HPDE6-E6E7 (cell line): ENCODE results near the gene TMEM63A.
"Not testable (repeated sequence)": the region's sequence is repeated elsewhere in the genome, so short reads cannot be mapped to it uniquely, and the experiment has no call there.

Experiments used
- DNase-seq: peaks from one replicate; pipeline ENCODE4 v3.0.0; 2011; ENCODE audit warnings: missing footprints; ENCODE audit errors: extremely low spot score

Gene TMEM63A

GRCh38 chr1:225881959-225882693, at the start of gene TMEM63A:
TSS of gene TMEM63A (minus strand) at chr1:225882380. CDS start at chr1:225877580, 4,800 bp downstream.
- peak; percentile 83 for DNase-seq

DNA sequence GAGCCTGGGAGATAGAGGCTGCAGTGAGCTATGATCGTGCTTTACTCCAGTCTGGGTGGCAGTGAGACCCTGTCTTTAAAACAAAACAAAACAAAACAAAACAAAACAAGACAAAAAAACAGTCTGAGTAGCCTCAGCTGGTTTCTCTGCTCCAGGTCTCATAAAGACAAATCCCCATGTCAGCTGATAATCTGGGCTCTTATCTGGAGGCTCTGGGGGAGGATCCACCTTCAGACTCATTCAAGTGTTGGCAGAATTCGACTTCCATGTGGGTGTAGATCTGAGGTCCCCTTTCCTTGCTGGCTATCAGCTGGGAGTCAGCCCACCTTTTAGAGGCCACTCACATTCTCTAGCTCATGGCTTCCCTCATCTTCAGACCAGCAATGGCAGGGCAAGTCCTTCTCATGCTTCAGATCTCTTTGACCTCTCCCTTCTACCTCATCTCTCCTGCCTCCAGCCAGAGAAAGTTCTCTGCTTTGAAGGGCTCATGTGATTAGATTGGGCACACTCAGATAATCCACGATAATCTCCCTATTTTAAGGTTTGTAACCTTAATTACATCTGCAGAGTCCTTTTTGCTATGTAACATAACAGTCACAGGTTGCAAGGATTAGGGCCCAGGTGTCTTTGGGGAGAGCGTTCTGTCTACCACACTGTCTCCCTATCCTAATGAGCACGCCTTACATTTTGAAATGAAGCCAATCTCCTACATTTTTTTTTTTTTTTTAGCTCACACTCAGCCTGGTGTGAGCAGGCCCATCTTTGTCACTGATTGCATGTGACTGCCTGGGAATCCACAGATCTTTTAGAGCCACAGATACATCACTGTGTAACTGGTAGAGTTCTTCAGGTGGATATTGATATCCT, 49.3 kb upstream of the TMEM63A start:
- DNase-seq, result no peak

DNA sequence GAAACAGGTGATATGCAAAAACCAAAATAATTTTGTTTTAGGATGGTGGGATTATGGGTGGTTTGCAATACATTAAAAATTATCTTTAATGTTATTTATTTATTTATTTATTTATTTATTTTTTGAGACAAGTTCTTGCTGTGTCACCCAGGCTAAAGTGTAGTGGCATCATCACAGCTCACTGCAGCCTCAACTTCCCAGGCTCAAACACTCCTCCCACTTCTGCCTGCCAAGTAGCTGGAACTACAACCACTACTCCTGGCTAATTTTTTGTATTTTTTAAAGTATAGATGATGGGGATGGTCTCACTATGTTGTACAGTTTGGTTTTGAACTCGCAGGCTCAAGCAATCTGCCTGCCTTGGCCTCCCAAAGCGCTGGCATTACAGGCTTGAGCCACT, 48.4 kb upstream of the TMEM63A start:
- no peak for DNase-seq

DNA sequence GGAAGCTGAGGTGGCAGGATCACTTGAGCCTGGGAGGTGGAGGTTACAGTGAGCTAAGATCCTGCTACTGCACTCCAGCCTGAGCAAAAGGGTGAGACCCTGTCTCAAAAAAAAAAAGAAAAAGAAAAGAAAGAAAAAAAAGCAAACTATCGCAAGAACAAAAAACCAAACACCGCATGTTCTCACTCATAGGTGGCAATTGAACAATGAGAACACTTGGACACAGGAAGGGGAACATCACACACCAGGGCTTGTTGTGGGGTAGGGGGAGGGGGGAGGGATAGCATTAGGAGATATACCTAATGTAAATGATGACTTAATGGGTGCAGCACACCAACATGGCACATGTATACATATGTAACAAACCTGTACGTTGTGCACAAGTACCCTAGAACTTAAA, 47.3 kb upstream of the TMEM63A start:
- not testable (repeated sequence) for DNase-seq

DNA sequence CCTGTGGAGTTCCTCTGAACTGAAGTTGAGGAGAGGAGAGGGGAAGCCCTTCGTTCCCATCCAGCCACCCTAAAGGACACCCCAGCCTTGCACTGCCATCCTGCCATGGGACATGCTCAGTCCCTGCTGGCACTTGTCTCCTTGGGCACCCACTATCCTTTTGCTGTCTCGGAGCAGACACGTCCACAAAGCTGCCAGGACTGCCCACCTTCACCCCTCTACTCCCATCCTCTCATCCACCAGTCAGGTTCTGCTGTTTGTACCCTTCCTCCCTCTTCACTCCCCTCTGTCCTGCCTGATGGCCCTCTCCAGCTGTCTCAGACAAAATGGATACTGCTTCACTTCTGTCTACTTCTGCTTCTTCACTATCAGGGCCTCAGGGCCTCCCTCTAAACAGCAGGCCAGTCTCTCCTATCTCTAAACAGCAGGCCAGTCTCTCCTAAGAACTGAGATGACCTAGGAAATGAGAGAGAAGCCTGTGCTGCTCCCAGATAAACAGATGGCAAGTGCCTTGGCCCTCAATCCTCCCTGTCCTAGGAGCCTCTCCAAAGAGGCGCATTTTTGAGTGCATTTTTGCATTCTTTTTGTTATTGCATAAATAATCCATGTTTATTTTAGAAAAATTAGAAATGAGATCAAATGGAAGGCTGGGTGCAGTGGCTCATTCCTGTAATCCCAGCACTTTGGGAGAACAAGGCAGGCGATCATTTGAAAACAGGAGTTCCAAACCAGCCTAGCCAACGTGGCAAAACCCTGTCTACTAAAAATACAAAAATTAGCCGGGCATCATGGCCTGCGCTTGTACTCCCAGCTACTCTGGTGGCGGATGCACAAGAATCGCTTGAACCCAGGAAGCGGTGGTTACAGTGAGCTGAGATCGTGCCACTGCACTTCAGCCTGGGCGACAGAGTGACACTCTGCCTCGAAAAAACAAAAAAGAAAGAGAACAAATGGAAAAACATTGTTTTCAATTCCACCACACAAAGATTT, 46.3 kb upstream of the TMEM63A start:
- no peak for DNase-seq

GRCh38 chr1:225926551-225927113, 44.5 kb upstream of the TMEM63A start:
- no peak for DNase-seq

DNA sequence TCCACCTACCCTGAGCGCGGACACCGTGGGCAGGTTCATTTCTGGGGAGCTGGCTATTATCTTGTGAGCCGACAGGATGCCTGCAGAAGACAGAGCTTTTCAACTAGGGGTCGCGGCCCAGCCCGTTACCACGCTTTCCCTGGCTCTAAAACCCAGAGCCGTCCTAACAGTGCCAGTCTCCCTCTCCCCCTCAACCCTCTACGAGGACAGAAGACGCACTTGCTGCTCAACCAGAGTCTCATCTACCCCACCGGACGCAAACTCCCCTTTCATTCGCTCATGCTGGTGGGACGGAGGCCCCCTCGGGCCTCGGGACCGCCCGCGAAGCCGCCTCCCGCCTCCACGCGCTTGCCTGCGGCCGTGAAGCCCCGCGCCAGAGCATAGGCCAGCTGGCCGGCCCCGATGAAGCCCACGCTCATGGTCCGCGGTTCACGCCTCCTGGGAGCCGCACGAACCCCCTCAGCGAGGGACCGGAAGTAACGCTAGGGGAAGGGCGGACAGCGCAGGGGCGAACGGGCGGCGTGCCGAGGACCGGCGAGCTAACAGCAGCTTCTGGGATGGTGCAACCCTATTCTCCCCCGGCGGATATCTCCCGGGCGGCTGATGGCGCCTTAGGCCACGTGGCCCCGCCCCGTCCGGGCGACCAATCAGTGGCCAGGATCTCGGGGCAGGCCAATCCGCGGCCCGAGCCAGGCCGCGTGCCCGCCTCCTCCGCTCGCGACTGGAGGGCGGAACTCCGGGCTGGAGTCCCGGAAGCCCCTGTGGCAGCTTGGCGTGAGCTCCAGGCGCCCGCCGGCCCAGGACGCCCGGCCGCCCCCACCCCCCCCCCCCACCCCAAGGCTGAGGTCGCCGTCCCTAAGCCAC, 41.7 kb upstream of the TMEM63A start, which contains the start of gene PYCR2:
Gene PYCR2, minus strand, starts transcription at position 559 of the 864 bp plus-strand sequence. Its CDS starts 140 bp downstream, at position 419.
- peak; percentile 94 for DNase-seq

DNA sequence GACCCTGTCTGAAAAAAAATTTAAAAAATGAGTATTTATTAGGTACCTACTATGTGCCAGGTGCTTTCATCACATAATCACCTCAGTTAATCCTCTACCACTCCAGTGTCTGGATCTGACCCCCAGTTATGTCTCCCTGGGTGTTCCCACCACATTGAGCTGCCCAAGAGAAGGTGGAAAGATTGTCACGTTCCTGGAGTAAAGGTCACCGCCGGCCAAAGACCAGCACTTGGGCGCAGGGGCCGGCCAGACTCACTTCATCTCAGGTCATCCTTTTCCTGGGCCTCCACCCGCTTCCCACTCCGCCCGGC, 41.2 kb upstream of the TMEM63A start:
- DNase-seq, result no peak

- peak; percentile 87 for DNase-seq
Measured at GRCh38 chr1:225921734-225922709, 39.8 kb upstream of the TMEM63A start.

DNA sequence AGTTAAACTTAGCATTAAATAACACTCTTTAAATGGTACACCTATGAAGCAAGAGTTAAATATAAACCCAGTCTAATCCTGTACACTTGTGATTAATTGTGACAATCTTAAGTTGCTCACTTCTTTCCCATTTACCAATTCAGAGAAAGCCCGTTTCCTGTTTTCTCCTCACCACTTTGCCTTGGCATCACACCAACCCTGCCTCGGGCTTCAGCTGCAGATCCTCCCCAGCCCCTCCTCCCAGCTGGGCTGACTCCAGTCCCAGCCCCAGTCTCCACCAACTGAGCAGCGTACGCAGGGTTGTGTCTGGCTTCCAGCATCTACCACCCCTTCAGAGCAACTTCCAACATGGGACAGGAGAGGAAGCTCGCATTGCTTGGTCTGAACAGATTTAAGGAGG, 37.7 kb upstream of the TMEM63A start:
- peak; percentile 74 for DNase-seq

DNA sequence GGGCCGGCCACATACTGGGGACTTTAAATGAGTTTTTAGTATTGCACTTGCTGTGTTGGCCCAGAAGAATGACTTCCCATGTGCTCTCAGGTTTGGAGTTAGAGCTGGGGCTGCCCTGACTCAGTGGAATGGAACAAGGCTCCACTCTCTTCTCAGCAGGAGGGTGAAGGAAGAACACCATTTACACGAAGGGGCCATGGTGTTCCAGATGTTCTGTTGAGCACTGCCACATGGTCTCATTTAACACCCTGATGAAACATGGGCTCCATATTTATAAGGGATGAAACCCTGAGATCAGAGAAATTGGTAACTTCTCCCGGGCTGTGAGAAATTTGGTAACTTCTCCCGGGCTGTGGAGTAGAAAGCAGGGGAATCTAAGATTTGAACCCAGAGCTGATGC, 36.1 kb upstream of the TMEM63A start:
- no peak for DNase-seq

- DNase-seq, result no peak
Measured at GRCh38 chr1:225917536-225917935, 35.4 kb upstream of the TMEM63A start.

DNA sequence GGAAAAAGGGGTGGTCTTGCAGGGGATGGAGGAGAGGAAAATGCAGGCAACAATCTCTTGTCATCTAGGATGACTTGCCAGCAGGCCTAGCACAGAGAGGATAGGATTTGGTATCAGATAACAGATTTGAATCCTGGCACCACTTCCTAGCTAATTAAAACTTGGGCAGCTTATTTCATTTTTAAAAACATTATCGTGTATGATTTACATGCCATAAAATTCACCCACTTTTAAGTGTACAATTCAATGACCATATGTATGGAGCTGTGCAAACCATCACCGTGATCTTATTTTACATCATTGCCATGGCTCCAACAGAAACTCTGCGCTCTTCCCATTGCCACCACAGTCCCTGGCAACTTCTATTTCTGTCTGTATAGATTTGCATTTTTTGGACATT, 34.9 kb upstream of the TMEM63A start:
- DNase-seq, result no peak

GRCh38 chr1:225915538-225915991, 33.4 kb upstream of the TMEM63A start:
- DNase-seq, result no peak

GRCh38 chr1:225914947-225915346, 32.8 kb upstream of the TMEM63A start:
- DNase-seq, result no peak

DNA sequence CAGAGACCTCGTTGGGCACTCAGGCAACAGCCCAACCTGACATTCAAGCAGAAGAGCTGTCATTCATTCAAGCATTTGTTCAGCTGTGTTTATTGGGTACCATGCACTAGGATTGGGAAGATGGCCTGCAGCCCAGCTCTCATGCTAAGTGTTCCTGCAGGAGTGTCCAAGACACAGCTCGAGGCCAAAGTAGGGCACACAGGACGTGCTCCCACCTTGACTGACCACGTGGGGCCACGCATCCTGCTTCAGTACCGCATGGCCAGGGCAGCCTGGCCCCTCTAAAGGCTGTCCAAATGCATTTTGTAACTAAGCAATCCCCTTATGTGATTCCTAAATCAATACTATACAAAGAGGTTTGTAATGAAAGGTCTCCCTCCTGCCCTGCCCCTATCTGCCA, 32.2 kb upstream of the TMEM63A start:
- DNase-seq, result no peak

DNA sequence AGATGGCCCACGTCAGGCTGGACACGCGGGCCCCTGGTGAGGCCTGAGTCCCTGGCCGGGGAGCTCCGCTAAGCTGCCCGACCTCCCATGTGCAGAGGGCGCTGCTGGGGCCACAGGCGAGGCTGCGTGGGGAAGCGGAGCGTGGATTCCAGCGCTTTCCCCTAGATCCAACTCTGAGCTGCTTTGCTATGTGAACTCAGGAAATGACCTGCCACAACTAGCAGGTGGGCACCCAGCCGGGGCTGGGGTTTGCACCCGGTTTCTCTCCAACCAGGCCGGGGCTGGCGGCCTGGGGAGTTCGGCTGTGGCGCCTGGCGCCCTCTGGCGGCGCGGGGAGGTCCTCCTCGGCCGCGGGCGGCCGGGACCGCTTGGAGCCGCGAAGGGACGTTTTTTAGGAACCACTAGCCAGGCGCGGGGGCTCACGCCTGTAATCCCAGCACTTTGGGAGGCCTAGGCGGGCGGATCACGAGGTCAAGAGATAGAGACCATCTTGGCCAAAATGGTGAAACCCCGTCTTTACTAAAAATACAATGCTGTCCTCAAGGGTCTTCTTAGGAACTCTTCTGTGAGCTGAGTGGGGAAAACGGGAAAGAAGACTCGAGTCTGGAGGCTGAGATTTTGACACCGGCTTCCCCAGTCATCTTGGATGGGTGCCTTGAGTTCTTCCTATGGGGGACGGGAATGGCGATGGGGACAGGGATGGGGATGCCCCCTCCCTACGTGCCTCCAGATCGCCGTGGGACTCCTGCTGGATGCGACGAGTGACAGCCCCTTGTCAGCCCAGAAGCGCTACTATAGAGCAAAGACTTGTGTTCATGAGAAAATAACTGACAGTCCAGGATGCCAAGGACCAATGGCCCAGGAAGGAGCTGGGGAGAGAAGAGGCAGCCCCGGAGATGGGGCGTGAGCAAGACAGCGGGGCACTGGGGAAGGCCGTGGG, 29.3 kb upstream of the TMEM63A start:
- DNase-seq, result peak; percentile 45

DNA sequence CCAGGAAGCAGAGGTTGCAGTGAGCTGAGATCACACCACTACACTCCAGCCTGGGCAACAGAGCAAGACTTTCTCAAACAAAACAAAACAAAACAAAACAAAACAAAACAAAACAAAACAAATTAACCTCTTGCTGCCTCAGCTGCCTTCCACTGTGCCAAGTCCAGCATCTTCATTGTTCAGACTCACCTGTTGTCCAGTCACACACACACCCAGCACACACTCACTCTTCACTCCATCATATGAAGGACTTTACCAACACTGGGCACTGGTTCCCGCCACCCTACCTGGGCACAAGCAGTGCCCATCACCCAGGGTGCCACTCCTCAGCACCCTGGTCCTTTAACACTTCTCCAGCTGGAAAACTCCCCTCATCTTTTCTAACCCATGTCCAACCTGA, 27.3 kb upstream of the TMEM63A start:
- DNase-seq, result no peak
